ENCODE measurements around the gene CA5A.
A peak's percentile ranks its signal among the peaks of the same experiment; 100 is the strongest.

CA5A gene

DNA sequence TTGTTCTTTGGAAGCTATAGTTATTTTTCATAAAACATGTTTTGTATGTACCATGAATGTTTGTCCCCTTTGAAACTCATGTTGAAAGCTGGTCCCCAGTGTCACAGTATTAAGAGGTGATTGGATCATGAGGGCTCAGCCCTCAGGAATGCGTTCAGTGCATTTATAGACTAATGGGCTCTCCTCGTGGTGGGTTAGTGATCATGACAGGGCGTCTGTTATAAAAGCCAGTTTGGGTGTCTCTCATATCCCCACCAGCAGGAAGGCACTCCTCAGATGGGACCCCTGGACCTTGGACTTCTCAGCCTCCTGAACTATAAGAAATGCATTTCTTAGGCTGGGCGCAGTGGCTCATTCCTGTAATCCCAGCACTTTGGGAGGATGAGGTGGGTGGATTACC, 25.3 kb upstream of the CA5A start:
- DNase-seq = no peak

DNA sequence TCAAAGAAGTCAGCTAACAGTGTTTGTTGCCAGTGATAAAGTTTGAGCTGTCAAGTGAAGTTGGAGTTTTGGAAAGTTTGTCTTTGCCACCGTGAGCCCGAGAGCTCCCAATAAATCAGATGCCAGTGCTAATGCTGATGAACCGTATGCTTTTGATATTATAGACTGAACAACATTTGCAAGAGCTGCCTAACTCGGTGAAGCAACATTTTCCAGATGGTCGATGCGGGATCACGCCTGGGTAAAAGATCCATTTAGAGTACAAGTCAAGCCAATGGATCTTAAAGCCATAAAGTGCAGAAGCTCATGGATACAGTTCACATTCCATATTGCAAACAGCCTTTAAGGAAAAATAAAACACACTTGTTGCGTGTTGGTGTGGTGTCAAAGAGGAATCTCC, 24.5 kb upstream of the CA5A start:
- DNase-seq = no peak

DNA sequence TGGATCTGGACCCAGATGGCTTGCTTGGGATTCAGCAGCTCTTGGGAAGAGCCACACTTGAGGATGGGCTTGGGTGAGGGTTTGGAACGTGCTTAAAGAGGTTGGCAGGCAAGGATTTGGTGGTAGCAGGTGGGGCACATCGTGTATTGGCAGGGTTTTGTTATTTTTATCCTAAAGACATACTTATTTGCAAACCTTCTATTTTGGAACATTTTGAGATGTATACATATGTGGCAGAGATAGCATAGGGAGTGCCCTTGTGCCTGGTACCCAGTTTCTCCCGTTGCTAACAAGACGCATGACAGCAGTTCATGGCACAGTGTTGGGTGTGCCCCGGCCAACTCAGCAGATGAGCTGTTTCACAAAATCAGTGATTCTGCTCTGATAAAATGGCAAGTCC, 24.0 kb upstream of the CA5A start:
- DNase-seq = no peak

DNA sequence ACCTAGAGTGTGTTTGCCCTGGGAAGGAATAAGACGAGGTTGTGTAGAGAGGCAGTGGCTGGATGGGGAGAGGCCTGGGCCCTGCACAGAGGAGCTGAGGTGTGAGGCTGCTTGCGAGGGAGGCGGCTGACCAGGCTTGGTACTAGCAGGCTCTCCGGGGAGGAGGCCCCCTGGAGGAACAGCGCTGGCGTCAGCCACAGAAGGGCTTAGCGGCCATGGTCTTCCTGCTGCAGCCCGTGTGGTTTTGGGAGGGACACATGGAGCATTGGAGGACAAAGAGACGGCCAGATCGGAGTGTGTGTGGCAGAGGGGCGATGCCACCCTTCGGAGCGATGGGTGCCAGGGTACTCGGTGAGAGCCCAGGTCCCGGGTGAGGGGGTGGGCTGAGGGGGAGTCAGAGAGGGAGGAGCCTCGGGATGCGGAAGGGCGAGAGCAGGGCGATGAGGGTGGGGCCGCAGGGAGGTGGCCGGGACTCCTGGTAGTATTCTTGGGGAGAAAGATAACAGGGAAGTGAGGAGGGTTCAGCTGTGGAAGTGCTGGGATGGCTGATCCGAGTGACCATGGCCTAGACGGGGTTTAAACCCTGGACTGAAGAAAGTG, 23.2 kb upstream of the CA5A start:
- no peak for DNase-seq

DNA sequence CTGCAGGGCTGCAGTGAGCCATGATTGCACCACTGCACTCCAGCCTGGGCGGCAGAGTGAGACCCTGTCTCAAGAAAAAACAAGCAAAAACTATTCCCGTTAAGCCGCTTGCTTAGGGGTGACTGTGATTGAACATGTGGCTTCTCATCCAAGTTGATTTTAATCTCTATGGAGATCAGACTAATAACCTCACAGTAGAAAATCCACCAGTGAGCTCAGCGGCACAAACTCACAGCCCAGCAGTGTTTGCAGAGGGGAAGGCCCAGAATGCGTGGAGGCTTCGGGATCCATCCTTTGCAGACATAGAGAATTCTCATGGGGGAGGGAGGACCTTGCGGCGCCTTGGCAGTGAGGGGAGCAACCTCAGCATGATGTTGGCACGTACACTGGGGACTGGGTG, 22.3 kb upstream of the CA5A start:
- DNase-seq = no peak

DNA sequence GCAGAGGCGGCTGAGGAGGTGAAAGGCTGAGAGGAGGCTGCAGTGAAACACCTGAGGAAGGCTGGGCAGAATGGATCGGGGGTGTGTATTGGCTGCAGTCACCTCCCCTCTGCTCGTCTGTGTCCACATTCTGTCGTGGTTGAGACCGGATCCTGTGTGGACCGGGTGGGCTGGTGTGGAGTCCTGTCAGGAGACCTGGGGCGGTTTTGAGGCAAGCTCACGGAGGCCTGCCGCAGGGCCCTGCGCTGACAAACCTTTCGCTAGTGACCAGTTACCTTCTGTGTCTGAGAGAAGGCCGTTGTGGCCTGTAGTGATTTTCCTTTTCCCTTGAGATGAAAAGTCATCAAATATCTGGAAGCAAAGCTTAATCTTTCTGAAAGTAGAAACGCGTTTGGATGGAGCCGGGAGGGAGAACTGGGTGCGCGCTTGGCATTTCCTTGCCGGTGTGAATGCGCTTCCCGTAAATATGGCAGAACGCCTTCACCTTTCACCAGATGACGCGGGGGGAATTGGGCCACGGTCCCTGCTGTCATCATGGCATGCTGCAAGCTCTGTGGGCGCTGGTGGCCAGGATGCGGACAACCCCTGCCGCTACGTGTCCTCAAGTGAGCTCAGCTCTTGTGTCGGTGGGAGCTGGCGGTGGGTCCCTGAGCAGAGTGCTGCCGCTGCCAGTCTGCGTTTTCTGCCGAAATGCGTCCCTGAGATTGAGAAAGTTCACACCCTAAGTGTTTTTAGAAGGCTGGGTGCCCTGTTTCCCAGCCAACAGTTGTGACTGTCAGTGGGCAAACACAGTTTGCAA, 21.2 kb upstream of the CA5A start:
- no peak for DNase-seq

DNA sequence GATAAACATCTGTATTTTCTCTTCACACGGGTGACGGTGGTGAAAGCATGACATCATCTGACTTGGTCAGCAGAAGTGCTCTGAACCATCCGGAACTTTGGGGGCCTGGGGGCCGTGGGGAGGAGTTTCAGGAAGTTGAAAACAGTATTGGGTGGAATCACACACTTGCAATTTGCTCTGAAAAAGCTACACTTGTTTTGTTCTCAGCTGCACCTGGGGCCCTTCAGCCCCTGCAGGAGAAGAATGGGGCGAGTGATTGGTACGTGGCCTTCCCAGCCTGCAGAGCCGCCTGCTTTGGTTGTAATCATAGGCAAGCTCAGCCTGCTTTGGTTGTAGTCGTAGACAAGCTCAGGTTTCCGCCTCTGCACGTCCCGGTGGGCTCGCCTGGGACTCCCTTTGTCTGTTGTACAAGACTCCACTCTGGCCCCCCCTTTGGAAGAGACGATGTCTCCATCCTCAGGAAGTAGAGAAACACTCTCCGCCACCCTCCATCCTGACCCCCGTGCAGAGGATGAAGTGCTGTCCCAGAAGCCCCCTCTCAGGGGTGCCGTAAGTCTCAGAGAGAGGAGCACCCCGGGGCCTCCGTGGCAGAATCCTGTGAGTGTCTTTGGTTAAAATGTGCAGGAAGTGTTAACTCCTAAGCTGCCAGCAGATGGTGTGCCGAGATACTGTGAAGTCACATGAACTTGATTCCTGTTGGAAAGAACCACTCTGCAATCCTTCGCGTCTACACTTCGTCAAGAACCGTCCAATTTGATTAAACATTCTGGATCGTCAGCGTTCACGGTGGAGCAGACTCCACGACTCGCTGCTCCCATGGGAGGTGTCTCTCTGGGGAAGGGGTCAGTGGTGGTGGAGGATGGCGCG, 20.3 kb upstream of the CA5A start:
- DNase-seq = no peak

- no peak for DNase-seq
Measured at GRCh38 chr16:87956098-87956364, 19.7 kb upstream of the CA5A start.

GRCh38 chr16:87955302-87956097, 19.2 kb upstream of the CA5A start:
- DNase-seq = no peak

GRCh38 chr16:87954826-87955225, 18.5 kb upstream of the CA5A start:
- DNase-seq = no peak

DNA sequence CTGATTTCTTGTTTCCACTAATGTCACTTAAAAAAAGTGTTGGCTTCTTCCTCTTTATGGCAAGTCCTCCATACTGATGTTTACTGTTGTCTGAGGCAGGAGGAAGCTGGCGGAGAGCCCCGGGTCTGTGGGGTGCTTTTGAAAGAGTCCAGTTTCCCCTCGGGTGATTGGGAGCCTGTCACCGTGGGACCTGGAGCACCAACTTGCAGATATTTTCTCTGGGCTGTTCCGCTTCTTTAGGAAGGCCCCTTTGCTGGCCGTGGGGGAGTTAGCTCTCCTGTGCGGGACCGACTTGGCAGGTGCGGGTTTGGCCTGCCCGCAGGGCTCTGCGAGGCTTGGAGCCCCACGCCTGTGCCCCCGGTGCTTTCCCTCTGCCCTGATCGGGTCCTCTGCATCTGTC, 18.0 kb upstream of the CA5A start:
- DNase-seq = no peak

GRCh38 chr16:87953308-87954215, 17.2 kb upstream of the CA5A start:
- no peak for DNase-seq

- no peak for DNase-seq
Measured at GRCh38 chr16:87952751-87953150, 16.4 kb upstream of the CA5A start.

DNA sequence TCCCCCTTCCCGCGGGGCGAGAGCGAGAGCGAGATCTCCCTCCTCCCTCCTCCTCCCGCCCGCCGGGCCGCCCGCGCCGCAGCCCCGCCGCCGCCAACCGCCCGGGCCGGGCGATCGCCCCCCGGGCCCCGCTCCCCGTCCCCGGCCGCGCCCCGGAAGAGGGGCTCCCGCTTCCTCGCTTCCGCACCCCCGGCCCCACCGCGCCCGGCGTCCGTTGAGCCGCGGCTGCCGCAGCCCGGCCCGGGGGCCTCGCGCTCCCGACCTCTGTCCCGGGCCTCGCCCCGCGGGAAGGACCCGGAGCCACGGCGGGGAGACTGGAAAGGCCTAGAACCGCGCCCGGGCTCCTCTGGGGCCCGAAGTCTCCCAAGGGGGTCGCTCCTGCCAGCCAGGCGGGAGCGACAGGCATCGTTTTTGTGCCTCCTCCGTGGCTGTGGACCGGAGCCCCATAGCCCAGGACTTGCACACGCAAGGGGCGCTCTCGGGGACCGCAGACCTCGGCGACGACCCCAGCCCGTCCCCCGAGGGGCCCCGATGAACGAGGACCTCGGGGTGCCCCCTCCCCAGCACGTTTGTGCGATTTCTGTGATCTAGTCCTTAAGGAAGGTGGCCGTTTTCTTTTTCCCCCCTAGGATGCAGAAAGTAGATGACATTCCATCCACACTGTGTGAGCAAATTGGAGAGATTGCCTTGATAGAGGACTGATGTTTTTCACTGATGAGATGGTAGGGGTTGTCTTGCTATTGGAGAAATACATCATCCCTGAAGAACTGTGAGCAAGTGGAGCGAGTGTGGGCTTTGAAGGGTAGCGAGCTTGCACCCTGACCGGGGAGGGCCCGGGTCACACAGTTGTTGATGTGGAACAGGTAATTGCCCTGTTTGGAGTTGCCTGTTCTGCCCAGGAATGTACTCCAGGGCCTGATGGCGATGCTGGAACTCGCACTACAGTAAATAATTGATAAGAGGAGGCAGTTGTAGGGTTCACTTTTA, 15.5 kb upstream of the CA5A start:
- DNase-seq = no peak

DNA sequence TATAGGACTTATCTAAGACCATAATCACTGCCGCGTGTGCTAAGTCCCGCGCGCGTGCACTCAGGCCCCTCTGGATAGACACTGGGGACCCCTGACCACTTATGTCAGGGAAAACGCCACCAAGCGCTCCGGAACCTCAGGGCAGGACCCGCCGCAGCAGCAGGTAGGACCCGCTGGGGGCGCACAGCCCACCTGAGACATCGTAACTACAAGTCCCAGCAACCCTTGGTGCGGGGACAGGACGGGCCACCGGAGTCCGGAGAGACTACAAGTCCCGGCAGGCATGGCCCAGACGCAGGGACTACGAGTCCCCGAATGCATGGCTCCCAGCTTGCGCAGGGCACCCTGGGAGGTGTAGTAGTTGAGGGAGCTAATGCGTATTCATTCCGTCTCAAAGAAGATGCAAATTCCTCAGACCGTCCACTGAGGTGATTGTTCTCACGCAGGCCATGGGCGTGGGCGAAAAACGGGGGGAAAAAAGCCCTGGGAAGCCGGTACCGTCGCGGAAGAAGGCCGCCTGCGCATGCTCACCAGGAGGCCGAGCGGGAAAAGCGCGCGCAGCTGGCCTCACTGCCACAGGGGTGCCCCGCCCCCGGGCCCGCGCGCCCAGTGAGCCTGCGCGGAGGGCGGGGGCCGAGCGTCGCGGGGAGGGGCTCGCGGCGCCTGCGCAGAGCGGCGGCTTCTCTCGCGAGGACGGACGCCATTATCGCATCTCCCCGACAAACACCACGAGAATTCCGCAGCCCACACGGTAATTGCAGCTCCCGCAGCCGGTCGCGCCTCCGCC, 14.6 kb upstream of the CA5A start, which contains the start of gene BANP:
Gene BANP, plus strand, starts transcription at position 670 of the 787 bp plus-strand sequence. CDS start 23,682 bp downstream, outside the sequence.
- peak; percentile 95 for DNase-seq

GRCh38 chr16:87949071-87949744, 12.9 kb upstream of the CA5A start:
- no peak for DNase-seq

DNA sequence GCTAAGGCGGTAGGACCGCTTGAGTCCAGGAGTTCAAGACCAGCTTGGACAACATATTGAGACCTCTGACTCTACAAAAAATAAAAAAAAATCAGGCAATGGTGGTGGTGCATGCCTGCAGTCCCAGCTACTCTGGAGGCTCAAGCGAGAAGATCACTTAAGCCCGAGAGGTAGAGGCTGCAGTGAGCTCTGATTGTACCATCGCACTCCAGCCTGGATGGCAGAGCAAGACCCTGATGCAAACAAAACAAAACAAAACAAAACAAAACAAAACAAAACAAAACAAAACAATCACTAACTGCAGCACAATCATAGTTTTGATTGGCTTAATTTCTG, 12.4 kb upstream of the CA5A start:
- no peak for DNase-seq

- DNase-seq = no peak
Measured at GRCh38 chr16:87948119-87948545, 11.8 kb upstream of the CA5A start.

DNA sequence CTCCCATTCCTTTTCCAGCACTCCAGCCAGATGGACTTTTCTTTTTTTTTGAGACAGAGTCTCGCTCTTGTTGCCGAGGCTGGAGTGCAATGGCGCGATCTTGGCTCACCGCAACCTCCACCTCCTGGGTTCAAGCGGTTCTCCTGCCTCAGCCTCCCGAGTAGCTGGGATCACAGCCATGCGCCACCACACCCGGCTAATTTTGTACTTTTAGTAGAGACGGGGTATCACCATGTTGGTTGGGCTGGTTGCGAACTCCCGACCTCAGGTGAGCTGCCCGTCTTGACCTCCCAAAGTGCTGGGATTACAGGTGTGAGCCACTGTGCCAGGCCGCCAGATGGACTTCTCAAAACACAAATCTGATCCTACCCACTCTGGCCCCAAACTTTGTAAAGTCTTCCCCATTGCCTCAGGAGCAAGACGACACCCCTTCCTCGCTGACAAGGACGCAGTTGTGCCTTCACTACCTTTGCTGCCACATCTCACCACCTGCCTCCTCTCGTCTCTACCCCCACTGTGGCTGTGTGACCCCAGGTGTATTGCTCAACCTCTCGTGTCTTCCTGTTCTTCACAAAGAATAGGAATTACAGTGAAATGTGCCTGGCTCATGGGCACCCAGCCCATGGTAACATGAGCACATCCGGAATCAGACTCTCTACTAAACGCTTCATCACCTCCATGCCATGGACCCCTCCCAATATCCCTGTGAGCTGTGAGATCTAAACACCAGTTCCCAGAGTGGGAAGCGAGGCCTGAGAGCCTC, 11.2 kb upstream of the CA5A start:
- no peak for DNase-seq
